ENCODE measurements around the gene SYCP3. TPM values are rescaled to one million over a fixed set of nuclear protein-coding genes. Genes with fewer than 3 reads are reported as not detected.

SYCP3 gene
- total RNA-seq, 1 donor from 2014 or later: not detected

DNA sequence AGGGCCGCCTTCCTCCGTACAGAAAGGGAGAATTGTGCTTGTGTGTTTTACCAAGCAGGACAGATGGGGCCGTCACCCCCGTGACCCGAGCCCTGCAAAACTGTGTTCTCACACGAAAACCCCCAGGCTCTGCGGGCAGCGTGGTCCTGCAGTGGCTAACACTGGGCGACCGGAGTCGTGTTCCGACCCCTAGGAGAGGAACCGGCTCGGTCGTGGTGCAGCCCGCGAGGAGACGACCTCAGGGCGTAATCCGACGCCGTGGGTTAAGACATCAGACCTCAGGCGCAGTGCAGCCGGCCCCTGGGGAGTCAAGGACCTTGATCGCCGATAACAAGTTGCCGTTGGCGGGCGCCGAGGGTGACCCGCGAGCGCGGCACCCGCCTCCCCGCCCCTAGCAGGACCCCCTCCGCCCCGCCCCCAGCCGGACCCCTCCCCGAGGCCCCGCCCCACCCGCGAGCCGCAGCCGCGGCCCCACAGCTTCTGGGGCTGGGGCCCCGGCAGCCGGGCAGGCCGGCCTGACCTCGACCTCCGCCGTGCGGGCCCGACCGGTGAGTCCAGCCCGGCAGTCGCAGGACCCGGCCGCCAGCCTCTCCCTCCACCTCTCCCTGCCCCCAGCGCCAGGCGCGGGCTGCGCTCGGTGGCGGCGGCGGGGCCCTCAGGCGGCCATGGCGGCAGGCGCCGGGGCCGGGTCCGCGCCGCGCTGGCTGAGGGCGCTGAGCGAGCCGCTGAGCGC is 41.9 kb downstream of the SYCP3 start, which contains the start of gene CHPT1:
CHPT1 (plus strand) TSS at position 444 of the 733 bp plus-strand sequence; CDS start at position 666, 222 bp downstream.
- peak within 1 kb of the TSS; percentile 94 for H3K27ac Mint-ChIP-seq (ENCODE audit: unreplicated experiment)
- DNase-seq (ENCODE audit: low read depth, low spot score): peak; percentile 67
- peak within 1 kb of the TSS; percentile 96 for H3K4me3 Mint-ChIP-seq
- no peaks in the 10 kb centered on the region for H3K9me3 Mint-ChIP-seq
- peaks cover 36% of the 10 kb centered on the region for H3K4me1 Mint-ChIP-seq
- H3K27me3 Mint-ChIP-seq (ENCODE audit: low read depth): peaks cover 10% of the 10 kb centered on the region
- H3K36me3 Mint-ChIP-seq (ENCODE audit: low read depth): no peaks in the 10 kb centered on the region
- TF ChIP-seq, protein P1, sequence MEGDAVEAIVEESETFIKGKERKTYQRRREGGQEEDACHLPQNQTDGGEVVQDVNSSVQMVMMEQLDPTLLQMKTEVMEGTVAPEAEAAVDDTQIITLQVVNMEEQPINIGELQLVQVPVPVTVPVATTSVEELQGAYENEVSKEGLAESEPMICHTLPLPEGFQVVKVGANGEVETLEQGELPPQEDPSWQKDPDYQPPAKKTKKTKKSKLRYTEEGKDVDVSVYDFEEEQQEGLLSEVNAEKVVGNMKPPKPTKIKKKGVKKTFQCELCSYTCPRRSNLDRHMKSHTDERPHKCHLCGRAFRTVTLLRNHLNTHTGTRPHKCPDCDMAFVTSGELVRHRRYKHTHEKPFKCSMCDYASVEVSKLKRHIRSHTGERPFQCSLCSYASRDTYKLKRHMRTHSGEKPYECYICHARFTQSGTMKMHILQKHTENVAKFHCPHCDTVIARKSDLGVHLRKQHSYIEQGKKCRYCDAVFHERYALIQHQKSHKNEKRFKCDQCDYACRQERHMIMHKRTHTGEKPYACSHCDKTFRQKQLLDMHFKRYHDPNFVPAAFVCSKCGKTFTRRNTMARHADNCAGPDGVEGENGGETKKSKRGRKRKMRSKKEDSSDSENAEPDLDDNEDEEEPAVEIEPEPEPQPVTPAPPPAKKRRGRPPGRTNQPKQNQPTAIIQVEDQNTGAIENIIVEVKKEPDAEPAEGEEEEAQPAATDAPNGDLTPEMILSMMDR (conservative IDR thresholded peaks at IDR 0.05): no peak

DNA sequence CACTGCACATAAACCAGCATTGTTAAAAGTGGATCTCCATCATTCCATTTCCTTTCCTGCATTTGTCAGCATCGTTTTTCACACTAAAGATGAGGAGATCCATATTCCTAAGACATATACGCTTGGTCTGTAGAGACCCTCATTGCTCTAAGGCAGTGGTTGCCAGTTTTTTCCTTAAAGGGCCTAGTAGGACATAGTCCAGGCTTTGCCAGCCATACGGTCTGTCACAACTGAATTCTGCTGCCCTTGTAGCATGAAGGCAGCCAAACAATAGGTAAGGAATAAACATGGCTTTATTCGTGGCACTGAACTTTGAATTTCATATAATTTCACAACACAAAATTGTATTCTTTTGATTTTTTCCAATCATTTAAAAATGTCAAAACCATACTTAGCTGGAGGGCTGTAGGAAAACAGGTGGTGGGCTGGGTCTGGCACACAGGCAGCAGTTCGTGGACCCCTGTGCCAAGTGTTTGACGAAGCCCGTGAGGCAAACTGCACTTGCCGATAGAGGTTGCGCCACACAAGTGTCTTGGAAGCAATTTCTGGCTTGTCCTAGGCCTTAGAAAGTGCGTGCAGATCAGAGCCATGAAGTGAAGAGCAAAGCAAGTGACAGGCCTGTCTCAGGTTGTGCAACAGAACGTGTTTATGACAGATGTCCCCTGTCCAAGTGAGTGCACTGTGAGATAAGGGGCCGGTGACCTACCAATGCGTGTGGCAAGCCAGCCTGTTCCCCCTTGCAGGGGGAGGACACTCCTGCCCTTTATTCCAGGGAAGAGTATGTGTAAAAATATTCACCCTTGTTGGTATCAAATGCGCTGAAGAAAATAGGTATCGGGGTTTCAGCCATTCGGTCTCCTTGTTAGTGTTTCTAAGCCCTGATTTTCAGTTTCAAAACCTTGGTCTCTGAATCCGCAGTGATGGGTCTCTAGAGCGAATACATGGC is 42.7 kb downstream of the SYCP3 start:
- Mint-ChIP-seq H3K27ac (ENCODE audit: unreplicated experiment) (peak overlapping the region; percentile 94), H3K36me3 (ENCODE audit: low read depth) (no peaks in the 10 kb centered on the region), H3K4me3 (peak overlapping the region; percentile 92), H3K9me3 (no peaks in the 10 kb centered on the region), H3K27me3 (ENCODE audit: low read depth) (peaks cover 10% of the 10 kb centered on the region), H3K4me1 (peaks cover 41% of the 10 kb centered on the region)
- DNase-seq (ENCODE audit: low read depth, low spot score): no peak
- TF ChIP-seq, protein P1 (conservative IDR thresholded peaks at IDR 0.05): no peak

DNA sequence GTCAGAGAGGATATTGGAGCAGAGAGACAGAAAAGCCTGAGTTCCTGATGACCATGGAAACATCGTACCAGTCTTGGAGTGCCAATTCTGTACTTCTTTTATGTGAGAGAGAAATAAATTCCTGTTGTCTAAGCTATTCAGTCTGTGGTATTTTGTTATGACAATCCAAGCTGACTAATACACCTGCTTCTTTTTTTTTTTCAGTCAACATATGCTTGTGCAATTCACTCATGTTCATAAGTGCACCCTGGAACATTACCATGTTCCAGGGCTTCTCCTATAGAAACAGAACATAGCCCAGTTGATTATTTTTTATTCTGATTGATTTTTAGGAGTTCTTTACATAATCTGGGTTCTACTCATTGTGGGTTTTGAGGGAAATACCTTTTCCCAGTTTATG is 43.6 kb downstream of the SYCP3 start:
- H3K27ac Mint-ChIP-seq (ENCODE audit: unreplicated experiment): no peak overlapping the region
- TF ChIP-seq, protein P1 (conservative IDR thresholded peaks at IDR 0.05): no peak
- no peaks in the 10 kb centered on the region for H3K9me3 Mint-ChIP-seq
- H3K27me3 Mint-ChIP-seq (ENCODE audit: low read depth): peaks cover 10% of the 10 kb centered on the region
- H3K4me3 Mint-ChIP-seq: peak overlapping the region; percentile 92
- no peaks in the 10 kb centered on the region for H3K36me3 Mint-ChIP-seq (ENCODE audit: low read depth)
- H3K4me1 Mint-ChIP-seq: peaks cover 39% of the 10 kb centered on the region
- no peak for DNase-seq (ENCODE audit: low read depth, low spot score)

DNA sequence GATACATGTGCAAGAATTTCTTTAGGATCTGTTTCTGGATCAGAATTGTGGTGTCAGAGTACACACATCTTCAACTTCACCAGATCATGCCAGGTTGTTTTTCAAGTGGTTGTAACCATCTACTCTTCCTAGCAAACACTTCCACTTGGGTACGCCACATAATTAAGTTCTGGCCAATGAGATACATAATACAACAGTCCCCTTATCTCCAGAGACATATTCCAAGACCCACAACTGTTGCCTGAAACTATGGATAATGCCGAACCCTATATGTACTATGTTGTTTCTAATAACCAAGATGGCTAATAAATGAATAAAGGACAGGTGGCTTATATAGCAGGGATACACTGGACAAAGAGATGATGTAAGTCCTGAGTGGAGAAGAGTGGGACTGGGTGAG is 44.3 kb downstream of the SYCP3 start:
- Mint-ChIP-seq H3K27me3 (ENCODE audit: low read depth) (peaks cover 10% of the 10 kb centered on the region), H3K4me3 (peak overlapping the region; percentile 92), H3K4me1 (peaks cover 33% of the 10 kb centered on the region), H3K27ac (ENCODE audit: unreplicated experiment) (no peak overlapping the region), H3K9me3 (no peaks in the 10 kb centered on the region), H3K36me3 (ENCODE audit: low read depth) (no peaks in the 10 kb centered on the region)
- TF ChIP-seq, protein P1 (conservative IDR thresholded peaks at IDR 0.05): no peak
- no peak for DNase-seq (ENCODE audit: low read depth, low spot score)

DNA sequence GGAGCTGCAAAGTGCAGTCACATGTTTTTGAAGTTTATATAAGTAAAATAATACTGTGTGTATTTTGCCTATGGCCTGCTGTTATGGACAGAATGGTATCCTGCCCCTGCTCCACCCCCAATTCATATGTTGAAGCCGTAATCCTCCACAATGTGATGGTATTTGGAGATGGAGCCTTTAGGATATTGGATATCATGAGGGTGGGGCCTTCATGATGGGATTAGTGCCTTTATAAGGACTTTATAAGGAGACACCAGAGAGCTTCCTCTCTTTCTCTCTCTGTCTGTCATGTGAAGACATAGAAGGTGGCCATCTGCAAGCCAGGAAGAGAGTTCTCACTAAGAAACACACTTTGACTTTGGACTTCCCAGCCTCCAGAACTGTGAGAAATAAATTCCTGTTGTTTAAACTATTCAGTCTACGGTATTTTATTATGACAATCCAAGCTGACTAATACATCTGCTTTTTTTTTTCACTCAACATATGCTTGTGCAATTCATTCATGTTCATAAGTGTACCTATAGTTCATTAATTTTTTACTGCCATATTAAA is 44.9 kb downstream of the SYCP3 start:
- TF ChIP-seq, protein P1 (conservative IDR thresholded peaks at IDR 0.05): no peak
- DNase-seq (ENCODE audit: low read depth, low spot score): no peak
- Mint-ChIP-seq H3K9me3 (no peaks in the 10 kb centered on the region), H3K36me3 (ENCODE audit: low read depth) (no peaks in the 10 kb centered on the region), H3K4me3 (no peak overlapping the region), H3K4me1 (peaks cover 28% of the 10 kb centered on the region), H3K27me3 (ENCODE audit: low read depth) (peaks cover 10% of the 10 kb centered on the region), H3K27ac (ENCODE audit: unreplicated experiment) (no peak overlapping the region)

All from neural crest cell (in vitro differentiated cells).